IMR-90 (cell line): ENCODE results near the gene SAYSD1. TPM values are rescaled to one million over a fixed set of nuclear protein-coding genes. Genes with fewer than 3 reads are reported as not detected.

Experiments
- ATAC-seq: fragments of 200-7000 bp; cut with Tn5 transposase; 2 replicates; pipeline ENCODE4 v1.9.1; 2020; ENCODE audit warnings: low read depth, mild to moderate bottlenecking, moderate library complexity
- BruUV-seq: library from RNA; stranded (reverse); fragments of 400-500 nt; replicated peaks from 2 replicates; lab custom pipeline; 2021; lab: Mats Ljungman, UMichigan
- CTCF ChIA-PET: fragments of 300-600 bp; formaldehyde crosslinking; extraction: SDS; loops from one replicate; lab custom pipeline; 2021; ENCODE audit warnings: antibody characterized with exemption; lab: Yijun Ruan, JAX
- POLR2A ChIA-PET: fragments of 300-600 bp; sonication (Branson Sonifier 250); formaldehyde crosslinking; loops from one replicate; lab custom pipeline; 2022; ENCODE audit warnings: antibody characterized with exemption; ENCODE audit not compliant: unreplicated experiment; lab: Charles Lee
- DNase-seq: peaks from one replicate; pipeline ENCODE4 v3.0.0; 2013
- H2AFZ ChIP-seq: replicated peaks from 2 replicates; pipeline ENCODE3; 2013; ENCODE audit warnings: low read length, mild to moderate bottlenecking; ENCODE audit not compliant: poor library complexity
- H2AK5ac ChIP-seq: 2 replicates; pipeline ENCODE4 v1.6.1; 2013; ENCODE audit warnings: low read depth, low read length, inconsistent platforms
- H2AK9ac ChIP-seq: replicated peaks from 2 replicates; pipeline ENCODE3; 2013; ENCODE audit warnings: mild to moderate bottlenecking, low read depth, low read length, moderate library complexity; ENCODE audit not compliant: poor library complexity
- H2BK120ac ChIP-seq: 2 replicates; pipeline ENCODE4 v1.6.1; 2013; ENCODE audit warnings: low read depth, low read length, inconsistent platforms
- H2BK15ac ChIP-seq: 3 replicates; pipeline ENCODE4 v1.6.1; 2013; ENCODE audit warnings: low read depth, low read length, inconsistent platforms
- H2BK20ac ChIP-seq: 2 replicates; pipeline ENCODE4 v1.6.1; 2013; ENCODE audit warnings: low read depth, mild to moderate bottlenecking, inconsistent platforms, low read length, moderate library complexity
- H2BK5ac ChIP-seq: 2 replicates; pipeline ENCODE4 v1.6.1; 2013; ENCODE audit warnings: mild to moderate bottlenecking, low read depth, low read length, inconsistent platforms; ENCODE audit not compliant: poor library complexity, severe bottlenecking
- H3K14ac ChIP-seq: replicated peaks from 2 replicates; pipeline ENCODE4 v1.6.1; 2013; ENCODE audit warnings: low read depth, low read length, inconsistent platforms
- H3K18ac ChIP-seq: 2 replicates; pipeline ENCODE4 v1.6.1; 2013; ENCODE audit warnings: low read depth, low read length, control low read depth
- H3K23ac ChIP-seq: 2 replicates; pipeline ENCODE4 v1.6.1; 2013; ENCODE audit warnings: low read depth, low read length, inconsistent platforms
- H3K27ac ChIP-seq: 2 replicates; pipeline ENCODE4 v1.5.1; 2013; ENCODE audit warnings: mild to moderate bottlenecking, control low read depth, low read length; ENCODE audit not compliant: insufficient read depth
- H3K27me3 ChIP-seq: 2 replicates; pipeline ENCODE4 v1.6.1; 2013; ENCODE audit warnings: low read length; ENCODE audit not compliant: control insufficient read depth, insufficient read depth
- H3K36me3 ChIP-seq: 2 replicates; pipeline ENCODE4 v1.6.1; 2013; ENCODE audit warnings: low read length, mixed read lengths; ENCODE audit not compliant: control insufficient read depth, insufficient read depth
- H3K4ac ChIP-seq: 2 replicates; pipeline ENCODE4 v1.6.1; 2013; ENCODE audit warnings: low read depth, low read length, inconsistent platforms
- H3K4me1 ChIP-seq: 2 replicates; pipeline ENCODE4 v1.6.1; 2013; ENCODE audit warnings: low read length, mixed read lengths; ENCODE audit not compliant: control insufficient read depth, insufficient read depth
- H3K4me2 ChIP-seq: 2 replicates; pipeline ENCODE4 v1.6.1; 2013; ENCODE audit warnings: low read depth, mild to moderate bottlenecking, control low read depth, low read length, moderate library complexity
- H3K4me3 ChIP-seq: 2 replicates; pipeline ENCODE4 v1.5.1; 2013; ENCODE audit warnings: low read depth, mild to moderate bottlenecking, control low read depth, low read length, moderate library complexity; ENCODE audit not compliant: insufficient read depth
- H3K56ac ChIP-seq: 2 replicates; pipeline ENCODE4 v1.6.1; 2013; ENCODE audit warnings: low read length, inconsistent platforms; ENCODE audit not compliant: insufficient read depth; ENCODE audit errors: extremely low read depth
- H3K79me1 ChIP-seq, 2 experiments: 2 replicates each; pipeline ENCODE4 v1.6.1; 2013; ENCODE audit warnings: low read length in 2 of 2, inconsistent platforms in 1 of 2, low read depth in 1 of 2
- H3K9ac ChIP-seq: 2 replicates; pipeline ENCODE4 v1.6.1; 2013; ENCODE audit warnings: low read depth, low read length, control low read depth
- H3K9me1 ChIP-seq: 2 replicates; pipeline ENCODE4 v1.6.1; 2013; ENCODE audit warnings: low read length, inconsistent platforms; ENCODE audit not compliant: insufficient read depth
- H3K9me3 ChIP-seq: 2 replicates; pipeline ENCODE4 v1.6.1; 2013; ENCODE audit warnings: low read length; ENCODE audit not compliant: control insufficient read depth, insufficient read depth
- H4K20me1 ChIP-seq: 2 replicates; pipeline ENCODE4 v1.6.1; 2013; ENCODE audit warnings: low read length, inconsistent platforms; ENCODE audit not compliant: insufficient read depth
- H4K5ac ChIP-seq: 2 replicates; pipeline ENCODE4 v1.6.1; 2013; ENCODE audit warnings: mild to moderate bottlenecking, low read depth, low read length, control low read depth
- H4K8ac ChIP-seq, 2 experiments: 2 replicates each; pipeline ENCODE4 v1.6.1; 2013; ENCODE audit warnings: low read depth in 2 of 2, low read length in 2 of 2, control low read depth in 1 of 2, inconsistent platforms in 1 of 2
- H4K91ac ChIP-seq: 2 replicates; pipeline ENCODE4 v1.6.1; 2013; ENCODE audit warnings: low read depth, low read length, inconsistent platforms; ENCODE audit not compliant: insufficient read depth
- FOS ChIP-seq: fragments of 150-350 bp; IDR thresholded peaks from 2 replicates; pipeline ENCODE4 v1.6.1; 2016; ENCODE audit warnings: low read depth, low read length
- MAZ ChIP-seq: IDR thresholded peaks from 2 replicates; pipeline ENCODE4 v1.6.1; 2012; ENCODE audit warnings: low read depth, mild to moderate bottlenecking, low read length, improper control_type of control experiment, moderate library complexity, borderline replicate concordance
- POLR2A ChIP-seq: IDR thresholded peaks from 2 replicates; pipeline ENCODE4 v1.6.1; 2012; ENCODE audit warnings: mild to moderate bottlenecking, low read depth, low read length
- RFX5 ChIP-seq: IDR thresholded peaks from 2 replicates; pipeline ENCODE4 v1.8.0; 2012; ENCODE audit warnings: low read depth, mild to moderate bottlenecking, low read length, moderate library complexity
- USF2 ChIP-seq: fragments of 150-350 bp; IDR thresholded peaks from 2 replicates; pipeline ENCODE4 v1.6.1; 2017; ENCODE audit warnings: mild to moderate bottlenecking, antibody characterized with exemption, low read length, low read depth
- WGBS, 2 experiments: methylation state at CpG; one replicate each; pipeline versions ENCODE4 v1.1.5 to v1.1.7; 2013; ENCODE audit warnings: missing lambda C conversion rate in 2 of 2; ENCODE audit not compliant: insufficient read length in 1 of 2; ENCODE audit errors: extremely low coverage in 2 of 2; 5-methylcytosine and 5-hydroxymethylcytosine counted together
- dilution Hi-C: fragments of 300-500 bp; cut with HindIII; formaldehyde crosslinking; loops from one replicate; pipeline ENCODE4 v1.14.3; 2018; ENCODE audit warnings: low sequenced_read_pairs; ENCODE audit not compliant: unreplicated experiment
- in situ Hi-C: fragments of 300-500 bp; cut with MboI; formaldehyde crosslinking; loops from 3 replicates; pipeline ENCODE4 v1.14.3; 2019; ENCODE audit warnings: low sequenced_read_pairs, inconsistent platforms, mixed read lengths
- intact Hi-C: fragments of 100-400 bp; cut with micrococcal nuclease; formaldehyde crosslinking; loops from 2 replicates; pipeline ENCODE4 v1.10.0; 2022
- polyA plus RNA-seq, 3 experiments: library from polyadenylated mRNA; depleted of rRNA; stranded (reverse); fragments of >200 nt; gene quantifications; 2 replicates each; pipeline ENCODE4 v1.2.3, GENCODE V29; 2012; ENCODE audit warnings: low replicate concordance in 1 of 3
- total RNA-seq: library from RNA; depleted of rRNA; stranded (reverse); fragments of >200 nt; gene quantifications from 2 replicates; pipeline ENCODE4 v1.2.3, GENCODE V29; 2012

SAYSD1 gene
- total and polyA plus RNA-seq, 2 of the 4 experiments (the other 2 are of a cell fraction): 5.7 to 5.9 TPM

- no peaks in the 10 kb centered on the region for H3K9me1 ChIP-seq
- H4K91ac ChIP-seq: no peak overlapping the region
- ATAC-seq (no peak), DNase-seq (no peak)
- H4K5ac ChIP-seq: no peak overlapping the region
- H3K9me3 ChIP-seq: no peaks in the 10 kb centered on the region
- TF ChIP-seq FOS: no peak
- no peak for TF ChIP-seq RFX5
- no peak for TF ChIP-seq POLR2A
- TF ChIP-seq USF2: no peak
- TF ChIP-seq MAZ: no peak
- no peak overlapping the region for H3K18ac ChIP-seq
- BruUV-seq: no TSS peak
- ChIA-PET POLR2A (no interaction called here), CTCF (no interaction called here)
- H3K4me2 ChIP-seq: no peak overlapping the region
- no peak overlapping the region for H3K9ac ChIP-seq
- H2AFZ ChIP-seq: no peak overlapping the region
- dilution Hi-C loops (no loop called here), in situ Hi-C loops (no loop called here), intact Hi-C loops (no loop called here)
- no peaks in the 10 kb centered on the region for H4K20me1 ChIP-seq
- H3K4me3 ChIP-seq: no peak overlapping the region
- H2BK5ac ChIP-seq: no peak overlapping the region
- H2AK5ac ChIP-seq: no peak overlapping the region
- H3K4me1 ChIP-seq: no peaks in the 10 kb centered on the region
- no peaks in the 10 kb centered on the region for H3K27me3 ChIP-seq
- no peak overlapping the region for H3K14ac ChIP-seq
- H3K27ac ChIP-seq: no peak overlapping the region
- H4K8ac ChIP-seq: no peak overlapping the region
- H2AK9ac ChIP-seq: no peak overlapping the region
- no peak overlapping the region for H3K56ac ChIP-seq
- H3K23ac ChIP-seq: no peak overlapping the region
- no peak overlapping the region for H3K4ac ChIP-seq
- H2BK15ac ChIP-seq: no peak overlapping the region
- H3K36me3 ChIP-seq: no peaks in the 10 kb centered on the region
- H3K79me1 ChIP-seq: no peaks in the 10 kb centered on the region
- H2BK120ac ChIP-seq: no peak overlapping the region
- WGBS, 2 experiments: no CpG with 5 or more reads among the region's 1 CpG
- H2BK20ac ChIP-seq: no peak overlapping the region
These were observed 15.7 kb upstream of the SAYSD1 start for GRCh38 chr6:39130691-39131090.
